ENCODE results near the gene TFCP2L1.

Gene TFCP2L1

DNA sequence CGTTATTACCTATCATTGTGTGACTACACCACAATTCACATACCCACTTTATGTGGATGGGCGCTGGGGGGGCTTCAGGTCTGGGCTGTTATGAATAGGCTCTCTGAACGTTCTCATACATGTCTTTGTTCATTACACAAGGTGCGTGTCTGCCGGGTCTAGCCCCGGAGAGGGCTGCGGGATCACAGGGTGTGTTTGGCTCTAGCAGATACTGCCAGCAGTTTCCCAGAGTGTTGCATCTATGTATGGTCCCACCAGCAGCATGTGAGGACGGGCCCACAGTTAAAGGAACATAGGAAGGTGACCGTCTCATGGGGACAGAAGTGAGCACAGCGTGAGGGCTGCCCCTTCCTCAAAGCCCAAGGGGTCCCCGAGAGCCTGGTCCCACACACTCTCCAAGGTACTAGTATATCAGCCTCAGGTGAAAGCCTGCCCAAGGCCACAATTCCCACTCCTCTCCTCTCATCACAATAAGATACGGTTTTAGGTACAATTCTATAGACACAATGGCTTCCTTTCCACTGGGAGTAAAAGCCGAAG is 48.8 kb downstream of the TFCP2L1 start:
- TF ChIP-seq GABPA (IDR thresholded peaks at IDR 0.05; ENCODE audit: low read depth) (no peak), SPI1 (IDR thresholded peaks at IDR 0.05; ENCODE audit: borderline replicate concordance, low read depth) (no peak), POLR2AphosphoS5 (IDR thresholded peaks at IDR 0.05; ENCODE audit: low read depth) (no peak)
- TF ChIP-seq, protein P1, sequence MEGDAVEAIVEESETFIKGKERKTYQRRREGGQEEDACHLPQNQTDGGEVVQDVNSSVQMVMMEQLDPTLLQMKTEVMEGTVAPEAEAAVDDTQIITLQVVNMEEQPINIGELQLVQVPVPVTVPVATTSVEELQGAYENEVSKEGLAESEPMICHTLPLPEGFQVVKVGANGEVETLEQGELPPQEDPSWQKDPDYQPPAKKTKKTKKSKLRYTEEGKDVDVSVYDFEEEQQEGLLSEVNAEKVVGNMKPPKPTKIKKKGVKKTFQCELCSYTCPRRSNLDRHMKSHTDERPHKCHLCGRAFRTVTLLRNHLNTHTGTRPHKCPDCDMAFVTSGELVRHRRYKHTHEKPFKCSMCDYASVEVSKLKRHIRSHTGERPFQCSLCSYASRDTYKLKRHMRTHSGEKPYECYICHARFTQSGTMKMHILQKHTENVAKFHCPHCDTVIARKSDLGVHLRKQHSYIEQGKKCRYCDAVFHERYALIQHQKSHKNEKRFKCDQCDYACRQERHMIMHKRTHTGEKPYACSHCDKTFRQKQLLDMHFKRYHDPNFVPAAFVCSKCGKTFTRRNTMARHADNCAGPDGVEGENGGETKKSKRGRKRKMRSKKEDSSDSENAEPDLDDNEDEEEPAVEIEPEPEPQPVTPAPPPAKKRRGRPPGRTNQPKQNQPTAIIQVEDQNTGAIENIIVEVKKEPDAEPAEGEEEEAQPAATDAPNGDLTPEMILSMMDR (IDR thresholded peaks at IDR 0.05; ENCODE audit: insufficient read depth, low read length), result no peak
- TF ChIP-seq, protein P2, sequence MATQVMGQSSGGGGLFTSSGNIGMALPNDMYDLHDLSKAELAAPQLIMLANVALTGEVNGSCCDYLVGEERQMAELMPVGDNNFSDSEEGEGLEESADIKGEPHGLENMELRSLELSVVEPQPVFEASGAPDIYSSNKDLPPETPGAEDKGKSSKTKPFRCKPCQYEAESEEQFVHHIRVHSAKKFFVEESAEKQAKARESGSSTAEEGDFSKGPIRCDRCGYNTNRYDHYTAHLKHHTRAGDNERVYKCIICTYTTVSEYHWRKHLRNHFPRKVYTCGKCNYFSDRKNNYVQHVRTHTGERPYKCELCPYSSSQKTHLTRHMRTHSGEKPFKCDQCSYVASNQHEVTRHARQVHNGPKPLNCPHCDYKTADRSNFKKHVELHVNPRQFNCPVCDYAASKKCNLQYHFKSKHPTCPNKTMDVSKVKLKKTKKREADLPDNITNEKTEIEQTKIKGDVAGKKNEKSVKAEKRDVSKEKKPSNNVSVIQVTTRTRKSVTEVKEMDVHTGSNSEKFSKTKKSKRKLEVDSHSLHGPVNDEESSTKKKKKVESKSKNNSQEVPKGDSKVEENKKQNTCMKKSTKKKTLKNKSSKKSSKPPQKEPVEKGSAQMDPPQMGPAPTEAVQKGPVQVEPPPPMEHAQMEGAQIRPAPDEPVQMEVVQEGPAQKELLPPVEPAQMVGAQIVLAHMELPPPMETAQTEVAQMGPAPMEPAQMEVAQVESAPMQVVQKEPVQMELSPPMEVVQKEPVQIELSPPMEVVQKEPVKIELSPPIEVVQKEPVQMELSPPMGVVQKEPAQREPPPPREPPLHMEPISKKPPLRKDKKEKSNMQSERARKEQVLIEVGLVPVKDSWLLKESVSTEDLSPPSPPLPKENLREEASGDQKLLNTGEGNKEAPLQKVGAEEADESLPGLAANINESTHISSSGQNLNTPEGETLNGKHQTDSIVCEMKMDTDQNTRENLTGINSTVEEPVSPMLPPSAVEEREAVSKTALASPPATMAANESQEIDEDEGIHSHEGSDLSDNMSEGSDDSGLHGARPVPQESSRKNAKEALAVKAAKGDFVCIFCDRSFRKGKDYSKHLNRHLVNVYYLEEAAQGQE (IDR thresholded peaks at IDR 0.05; ENCODE audit: insufficient replicate concordance, low read depth), result no peak
- no peak overlapping the region for H3K4me3 ChIP-seq (replicated peaks; ENCODE audit: insufficient read depth, low read length)
- no peak for DNase-seq (ENCODE audit: low read depth in 1 of 2, low spot score in 1 of 2)
- H3K27me3 ChIP-seq (ENCODE audit: insufficient read depth, poor library complexity, severe bottlenecking), result no peaks in the 10 kb centered on the region
- H3K27ac ChIP-seq (replicated peaks), result no peak overlapping the region

DNA sequence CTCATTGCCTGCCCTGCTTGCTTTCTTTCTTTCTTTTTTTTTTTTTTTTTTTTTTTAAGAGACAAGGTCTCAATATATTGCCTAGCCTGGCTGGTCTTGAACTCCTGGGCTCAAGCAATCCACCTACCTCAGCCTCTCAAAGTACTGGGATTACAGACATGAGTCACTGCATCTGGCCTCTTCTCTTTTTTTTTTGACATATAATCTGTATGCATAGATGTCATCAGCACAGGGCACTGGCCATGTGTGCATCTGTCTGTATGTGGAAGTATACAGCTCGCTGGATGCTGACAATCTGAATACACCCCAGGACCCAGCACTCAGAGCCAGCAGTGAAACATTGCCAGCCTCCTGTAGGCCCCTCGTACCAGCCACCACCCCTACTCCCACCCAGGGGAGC is 49.5 kb downstream of the TFCP2L1 start:
- TF ChIP-seq POLR2AphosphoS5 (IDR thresholded peaks at IDR 0.05; ENCODE audit: low read depth), result no peak
- TF ChIP-seq, protein P2 (IDR thresholded peaks at IDR 0.05; ENCODE audit: insufficient replicate concordance, low read depth), result no peak
- no peak for TF ChIP-seq GABPA (IDR thresholded peaks at IDR 0.05; ENCODE audit: low read depth)
- TF ChIP-seq, protein P1 (IDR thresholded peaks at IDR 0.05; ENCODE audit: insufficient read depth, low read length), result no peak
- TF ChIP-seq SPI1 (IDR thresholded peaks at IDR 0.05; ENCODE audit: borderline replicate concordance, low read depth), result no peak
- DNase-seq (ENCODE audit: low read depth in 1 of 2, low spot score in 1 of 2), result no peak
- H3K27me3 ChIP-seq (ENCODE audit: insufficient read depth, poor library complexity, severe bottlenecking), result no peaks in the 10 kb centered on the region

DNA sequence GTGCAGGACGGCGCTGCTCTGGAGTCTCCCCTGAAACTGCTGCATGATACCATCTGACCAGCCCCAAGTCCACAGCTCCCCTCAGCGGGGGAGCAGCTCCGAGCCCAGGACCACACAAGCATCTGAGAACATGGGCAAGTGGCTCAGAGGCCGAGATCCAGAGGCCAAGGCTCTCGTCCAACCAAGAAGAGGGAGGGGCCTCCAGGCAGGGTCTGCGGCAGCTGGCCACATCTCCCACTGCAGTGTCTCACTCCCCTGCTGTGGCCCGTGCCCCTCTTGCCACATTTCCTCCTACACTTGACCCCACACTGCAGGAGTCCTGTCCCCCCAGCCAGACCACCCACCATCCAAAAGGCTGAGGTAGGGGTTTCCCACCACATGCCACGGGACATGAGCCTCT is 50.2 kb downstream of the TFCP2L1 start:
- no peak overlapping the region for H3K27ac ChIP-seq (replicated peaks)
- no peak overlapping the region for H3K4me3 ChIP-seq (replicated peaks; ENCODE audit: insufficient read depth, low read length)
- no peak for DNase-seq (ENCODE audit: low read depth in 1 of 2, low spot score in 1 of 2)
- H3K27me3 ChIP-seq (ENCODE audit: insufficient read depth, poor library complexity, severe bottlenecking), result no peaks in the 10 kb centered on the region
- TF ChIP-seq POLR2AphosphoS5 (IDR thresholded peaks at IDR 0.05; ENCODE audit: low read depth) (no peak), GABPA (IDR thresholded peaks at IDR 0.05; ENCODE audit: low read depth) (no peak), SPI1 (IDR thresholded peaks at IDR 0.05; ENCODE audit: borderline replicate concordance, low read depth) (no peak)
- TF ChIP-seq, protein P2 (IDR thresholded peaks at IDR 0.05; ENCODE audit: insufficient replicate concordance, low read depth), result no peak
- TF ChIP-seq, protein P1 (IDR thresholded peaks at IDR 0.05; ENCODE audit: insufficient read depth, low read length), result no peak

More for the DNA sequence above, 49.5 kb downstream of the TFCP2L1 start:
- Histone ChIP-seq H3K4me3 (replicated peaks; ENCODE audit: insufficient read depth, low read length) (no peak overlapping the region), H3K27ac (replicated peaks) (no peak overlapping the region)
